ENCODE measurements around the gene C7orf57. TPM values are rescaled to one million over a fixed set of nuclear protein-coding genes. Genes with fewer than 3 reads are reported as not detected.
A peak's percentile ranks its signal among the peaks of the same experiment; 100 is the strongest.

Gene C7orf57
- polyA plus RNA-seq, 3 donors, result 0.05 TPM; not detected in 2

GRCh38 chr7:48011951-48012350 is 23.4 kb upstream of the C7orf57 start:
- no peaks in the 10 kb centered on the region for H3K36me3 ChIP-seq (replicated peaks in 1 of 2; ENCODE audit: control insufficient read depth in 1 of 2, insufficient read depth in 2 of 2, low read length in 2 of 2)
- TF ChIP-seq, protein P1, sequence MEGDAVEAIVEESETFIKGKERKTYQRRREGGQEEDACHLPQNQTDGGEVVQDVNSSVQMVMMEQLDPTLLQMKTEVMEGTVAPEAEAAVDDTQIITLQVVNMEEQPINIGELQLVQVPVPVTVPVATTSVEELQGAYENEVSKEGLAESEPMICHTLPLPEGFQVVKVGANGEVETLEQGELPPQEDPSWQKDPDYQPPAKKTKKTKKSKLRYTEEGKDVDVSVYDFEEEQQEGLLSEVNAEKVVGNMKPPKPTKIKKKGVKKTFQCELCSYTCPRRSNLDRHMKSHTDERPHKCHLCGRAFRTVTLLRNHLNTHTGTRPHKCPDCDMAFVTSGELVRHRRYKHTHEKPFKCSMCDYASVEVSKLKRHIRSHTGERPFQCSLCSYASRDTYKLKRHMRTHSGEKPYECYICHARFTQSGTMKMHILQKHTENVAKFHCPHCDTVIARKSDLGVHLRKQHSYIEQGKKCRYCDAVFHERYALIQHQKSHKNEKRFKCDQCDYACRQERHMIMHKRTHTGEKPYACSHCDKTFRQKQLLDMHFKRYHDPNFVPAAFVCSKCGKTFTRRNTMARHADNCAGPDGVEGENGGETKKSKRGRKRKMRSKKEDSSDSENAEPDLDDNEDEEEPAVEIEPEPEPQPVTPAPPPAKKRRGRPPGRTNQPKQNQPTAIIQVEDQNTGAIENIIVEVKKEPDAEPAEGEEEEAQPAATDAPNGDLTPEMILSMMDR (IDR thresholded peaks at IDR 0.05), result no peak
- Mint-ChIP-seq H3K9me3 (peaks cover 0 to 3% (median 0%) of the 10 kb centered on the region in 7 donors), H3K4me1 (peaks cover 14% of the 10 kb centered on the region), H3K36me3 (peaks cover 0 to 2% of the 10 kb centered on the region in 2 donors), H3K27me3 (ENCODE audit: low read depth in 3 of 3) (peaks cover 0 to 8% (median 0%) of the 10 kb centered on the region in 3 donors), H3K27ac (peak overlapping the region; percentile 37 to 93 (median 59)), H3K4me3 (peak overlapping the region; percentile 66 to 85)
- H2AFZ ChIP-seq (ENCODE audit: insufficient read depth, low read depth, low read length, poor library complexity, severe bottlenecking), result peak overlapping the region; percentile 75
- H3K4me2 ChIP-seq (replicated peaks; ENCODE audit: extremely low read depth, low read length, poor library complexity, severe bottlenecking), result peak overlapping the region; percentile 75
- intact Hi-C loops (cut with micrococcal nuclease), result no loop called here
- peak overlapping the region; percentile 10 to 64 (median 50) for H3K4me3 ChIP-seq (replicated peaks in 1 of 3; ENCODE audit: low read depth in 2 of 3, low read length in 3 of 3)
- H3K9me3 ChIP-seq (replicated peaks in 1 of 2; ENCODE audit: control insufficient read depth in 1 of 2, insufficient read depth in 1 of 2, low read length in 2 of 2), result no peaks in the 10 kb centered on the region
- no peaks in the 10 kb centered on the region for H3K27me3 ChIP-seq (ENCODE audit: control insufficient read depth in 2 of 2, insufficient read depth in 2 of 2, low read length in 2 of 2)
- DNase-seq, result no peak
- WGBS (ENCODE audit: insufficient coverage), result 100% methylated on average over 1 of the region's 3 CpGs
- no peaks in the 10 kb centered on the region for H4K20me1 ChIP-seq (ENCODE audit: insufficient read depth, low read length)
- H3K79me2 ChIP-seq (ENCODE audit: insufficient read depth, low read length), result no peaks in the 10 kb centered on the region
- peak overlapping the region; percentile 6 to 76 for H3K27ac ChIP-seq (ENCODE audit: low read depth in 1 of 2, low read length in 2 of 2)
- H3K9ac ChIP-seq (ENCODE audit: insufficient read depth, low read length, poor library complexity, severe bottlenecking), result peak overlapping the region; percentile 28
- H3K4me1 ChIP-seq (ENCODE audit: control insufficient read depth in 1 of 2, insufficient read depth in 2 of 2, low read length in 2 of 2), result peaks cover 12 to 15% of the 10 kb centered on the region in 2 donors

- Histone ChIP-seq H3K9ac (ENCODE audit: insufficient read depth, low read length, poor library complexity, severe bottlenecking) (no peak overlapping the region), H3K4me1 (ENCODE audit: control insufficient read depth in 1 of 2, insufficient read depth in 2 of 2, low read length in 2 of 2) (peaks cover 5 to 6% of the 10 kb centered on the region in 2 donors), H3K27me3 (ENCODE audit: control insufficient read depth in 2 of 2, insufficient read depth in 2 of 2, low read length in 2 of 2) (no peaks in the 10 kb centered on the region), H3K27ac (ENCODE audit: low read depth in 1 of 2, low read length in 2 of 2) (no peak overlapping the region), H3K79me2 (ENCODE audit: insufficient read depth, low read length) (no peaks in the 10 kb centered on the region), H3K36me3 (replicated peaks in 1 of 2; ENCODE audit: control insufficient read depth in 1 of 2, insufficient read depth in 2 of 2, low read length in 2 of 2) (no peaks in the 10 kb centered on the region), H4K20me1 (ENCODE audit: insufficient read depth, low read length) (no peaks in the 10 kb centered on the region), H3K4me2 (replicated peaks; ENCODE audit: extremely low read depth, low read length, poor library complexity, severe bottlenecking) (no peak overlapping the region), H3K9me3 (replicated peaks in 1 of 2; ENCODE audit: control insufficient read depth in 1 of 2, insufficient read depth in 1 of 2, low read length in 2 of 2) (no peaks in the 10 kb centered on the region), H3K4me3 (replicated peaks in 1 of 3; ENCODE audit: low read depth in 2 of 3, low read length in 3 of 3) (no peak overlapping the region), H2AFZ (ENCODE audit: insufficient read depth, low read depth, low read length, poor library complexity, severe bottlenecking) (no peak overlapping the region)
- H3K4me3 Mint-ChIP-seq, result no peak overlapping the region
- intact Hi-C loops (cut with micrococcal nuclease), result no loop called here
- peaks cover 0 to 2% of the 10 kb centered on the region in 2 donors for H3K36me3 Mint-ChIP-seq
- no peak overlapping the region for H3K27ac Mint-ChIP-seq
- H3K27me3 Mint-ChIP-seq (ENCODE audit: low read depth in 3 of 3), result peaks cover 0 to 8% (median 0%) of the 10 kb centered on the region in 3 donors
- DNase-seq, result no peak
- H3K9me3 Mint-ChIP-seq, result peaks cover 4 to 15% (median 9%) of the 10 kb centered on the region in 7 donors
- H3K4me1 Mint-ChIP-seq, result peaks cover 4% of the 10 kb centered on the region
- TF ChIP-seq, protein P1 (IDR thresholded peaks at IDR 0.05), result no peak
These were observed 18.7 kb upstream of the C7orf57 start for GRCh38 chr7:48016641-48017040.
